ENCODE results near the gene CSNK1G2. TPM values are rescaled to one million over a fixed set of nuclear protein-coding genes. Genes with fewer than 3 reads are reported as not detected.

Gene CSNK1G2
- total RNA-seq, 4 donors from 2014 or later: 34.1 to 52.6 (median 48.5) TPM

- no peaks in the 10 kb centered on the region for H3K9me3 ChIP-seq
- intact Hi-C loops (cut with DNase I): no loop called here
- 95% methylated on average over 14 of the region's 15 CpGs for WGBS
Observed at GRCh38 chr19:1954532-1954933, 13.6 kb downstream of the CSNK1G2 start.

GRCh38 chr19:1955171-1956121, 14.5 kb downstream of the CSNK1G2 start:
- Histone ChIP-seq H3K36me3 (peaks cover 7 to 30% (median 22%) of the 10 kb centered on the region in 4 donors), H3K4me1 (peaks cover 0 to 36% (median 20%) of the 10 kb centered on the region in 4 donors), H3K9me3 (no peaks in the 10 kb centered on the region), H3K27me3 (no peaks in the 10 kb centered on the region), H3K4me3 (no peak overlapping the region), H3K27ac (replicated peaks in 1 of 4) (no peak overlapping the region)
- no peak for DNase-seq (ENCODE audit: extremely low spot score)
- intact Hi-C loops (cut with DNase I): no loop called here
- 82% methylated on average over 18 of the region's 51 CpGs for WGBS
- TF ChIP-seq, protein P1, sequence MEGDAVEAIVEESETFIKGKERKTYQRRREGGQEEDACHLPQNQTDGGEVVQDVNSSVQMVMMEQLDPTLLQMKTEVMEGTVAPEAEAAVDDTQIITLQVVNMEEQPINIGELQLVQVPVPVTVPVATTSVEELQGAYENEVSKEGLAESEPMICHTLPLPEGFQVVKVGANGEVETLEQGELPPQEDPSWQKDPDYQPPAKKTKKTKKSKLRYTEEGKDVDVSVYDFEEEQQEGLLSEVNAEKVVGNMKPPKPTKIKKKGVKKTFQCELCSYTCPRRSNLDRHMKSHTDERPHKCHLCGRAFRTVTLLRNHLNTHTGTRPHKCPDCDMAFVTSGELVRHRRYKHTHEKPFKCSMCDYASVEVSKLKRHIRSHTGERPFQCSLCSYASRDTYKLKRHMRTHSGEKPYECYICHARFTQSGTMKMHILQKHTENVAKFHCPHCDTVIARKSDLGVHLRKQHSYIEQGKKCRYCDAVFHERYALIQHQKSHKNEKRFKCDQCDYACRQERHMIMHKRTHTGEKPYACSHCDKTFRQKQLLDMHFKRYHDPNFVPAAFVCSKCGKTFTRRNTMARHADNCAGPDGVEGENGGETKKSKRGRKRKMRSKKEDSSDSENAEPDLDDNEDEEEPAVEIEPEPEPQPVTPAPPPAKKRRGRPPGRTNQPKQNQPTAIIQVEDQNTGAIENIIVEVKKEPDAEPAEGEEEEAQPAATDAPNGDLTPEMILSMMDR (IDR thresholded peaks at IDR 0.05): no peak
- TF ChIP-seq POLR2AphosphoS5 (IDR thresholded peaks at IDR 0.05): no peak
- TF ChIP-seq POLR2A (IDR thresholded peaks at IDR 0.05; ENCODE audit: low read depth): no peak
- no peak for TF ChIP-seq EP300 (IDR thresholded peaks at IDR 0.05)

More at GRCh38 chr19:1954532-1954933, 13.6 kb downstream of the CSNK1G2 start:
- Histone ChIP-seq H3K27me3 (no peaks in the 10 kb centered on the region), H3K4me3 (no peak overlapping the region), H3K27ac (replicated peaks in 1 of 4) (no peak overlapping the region), H3K36me3 (peaks cover 7 to 38% (median 25%) of the 10 kb centered on the region in 4 donors), H3K4me1 (peaks cover 0 to 36% (median 20%) of the 10 kb centered on the region in 4 donors)
- DNase-seq (ENCODE audit: extremely low spot score): no peak
- TF ChIP-seq POLR2A (IDR thresholded peaks at IDR 0.05; ENCODE audit: low read depth) (no peak), EP300 (IDR thresholded peaks at IDR 0.05) (no peak), POLR2AphosphoS5 (IDR thresholded peaks at IDR 0.05) (no peak)
- TF ChIP-seq, protein P1 (IDR thresholded peaks at IDR 0.05): no peak

DNA sequence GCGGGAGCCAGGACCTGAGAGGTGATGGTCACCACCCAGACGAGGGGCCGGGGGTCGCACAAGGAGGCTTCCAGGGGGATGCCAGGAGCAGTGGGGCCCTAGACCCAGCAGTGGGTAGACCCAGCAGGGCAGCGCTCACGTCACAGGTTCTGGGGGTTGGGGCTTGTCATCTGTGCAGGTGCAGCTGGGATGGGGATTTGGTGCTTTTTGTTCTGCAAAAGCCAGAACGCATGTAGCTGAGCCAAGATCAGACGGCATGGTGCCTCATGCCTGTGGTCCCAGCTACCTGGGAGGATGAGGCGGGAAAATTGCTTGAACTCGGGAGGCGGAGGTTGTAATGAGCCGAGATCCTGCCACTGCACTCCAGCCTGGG, 15.1 kb downstream of the CSNK1G2 start:
- Histone ChIP-seq H3K9me3 (no peaks in the 10 kb centered on the region), H3K4me3 (no peak overlapping the region), H3K27me3 (no peaks in the 10 kb centered on the region), H3K36me3 (peaks cover 7 to 33% (median 24%) of the 10 kb centered on the region in 4 donors), H3K27ac (replicated peaks in 1 of 4) (no peak overlapping the region), H3K4me1 (peaks cover 0 to 36% (median 20%) of the 10 kb centered on the region in 4 donors)
- WGBS: 89% methylated on average over 12 of the region's 12 CpGs
- no peak for TF ChIP-seq POLR2A (IDR thresholded peaks at IDR 0.05; ENCODE audit: low read depth)
- DNase-seq (ENCODE audit: extremely low spot score): no peak
- intact Hi-C loops (cut with DNase I): no loop called here

DNA sequence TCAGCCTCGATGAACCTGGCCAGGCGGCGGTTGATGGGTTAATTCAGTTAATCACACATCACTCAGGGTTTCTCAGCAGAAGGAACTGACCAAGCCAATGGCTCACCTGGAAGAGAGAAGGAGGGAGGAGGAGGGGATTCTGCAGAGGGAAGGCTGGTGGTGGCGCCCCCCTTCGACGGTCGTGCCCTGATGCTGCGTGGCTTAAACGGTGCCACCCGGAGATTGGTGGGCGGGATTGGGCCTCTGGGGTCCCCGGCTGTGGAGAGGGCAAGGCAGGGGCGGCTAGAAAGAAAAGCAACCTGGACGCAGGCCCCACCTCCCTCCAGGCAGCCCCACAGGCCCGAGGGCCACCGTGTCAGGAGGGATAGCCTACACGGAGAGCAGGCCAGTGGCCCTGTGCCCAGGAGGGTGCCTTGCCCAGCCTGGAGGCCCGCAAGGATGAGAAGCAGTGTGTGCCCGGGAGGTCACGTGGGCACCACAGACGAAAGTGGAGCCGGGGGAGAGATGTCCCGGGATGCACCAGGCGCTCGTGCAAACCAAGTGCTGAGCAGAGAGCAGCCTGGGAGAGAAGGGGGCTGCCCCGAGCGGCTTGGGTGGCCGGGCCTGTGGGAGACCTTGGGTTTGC, 16.0 kb downstream of the CSNK1G2 start:
- WGBS: 77% methylated on average over 16 of the region's 28 CpGs
- DNase-seq (ENCODE audit: extremely low spot score): no peak
- Histone ChIP-seq H3K9me3 (no peaks in the 10 kb centered on the region), H3K4me3 (no peak overlapping the region), H3K4me1 (peaks cover 0 to 36% (median 20%) of the 10 kb centered on the region in 4 donors), H3K27ac (replicated peaks in 1 of 4) (no peak overlapping the region), H3K36me3 (peaks cover 7 to 35% (median 24%) of the 10 kb centered on the region in 4 donors), H3K27me3 (no peaks in the 10 kb centered on the region)
- no peak for TF ChIP-seq POLR2AphosphoS5 (IDR thresholded peaks at IDR 0.05)
- TF ChIP-seq, protein P1 (IDR thresholded peaks at IDR 0.05): no peak
- TF ChIP-seq EP300 (IDR thresholded peaks at IDR 0.05): no peak
- TF ChIP-seq POLR2A (IDR thresholded peaks at IDR 0.05; ENCODE audit: low read depth): no peak
- intact Hi-C loops (cut with DNase I): no loop called here

Measured in esophagus muscularis mucosa (tissue), 4 donors.